Fibroblast of mammary gland (primary cell): ENCODE measurements around the gene ENTHD1.

Source experiments
- DNase-seq: peaks from one replicate; pipeline ENCODE4 v3.0.0-alpha.2; 2010; ENCODE audit warnings: low read depth
- H3K4me3 ChIP-seq: 2 replicates; pipeline ENCODE4 v1.5.1; 2011; ENCODE audit warnings: low read depth, mild to moderate bottlenecking, low read length, moderate library complexity; ENCODE audit not compliant: control insufficient read depth
- TF ChIP-seq, protein P1 (sequence below): conservative IDR thresholded peaks from 2 replicates; pipeline ENCODE4 v1.5.1; 2011; ENCODE audit warnings: low read depth, low read length, inconsistent platforms; ENCODE audit not compliant: control insufficient read depth, insufficient read depth

ENTHD1 gene

GRCh38 chr22:39718921-39719475 is 174.6 kb downstream of the ENTHD1 start:
- no peak for DNase-seq
- TF ChIP-seq, protein P1, sequence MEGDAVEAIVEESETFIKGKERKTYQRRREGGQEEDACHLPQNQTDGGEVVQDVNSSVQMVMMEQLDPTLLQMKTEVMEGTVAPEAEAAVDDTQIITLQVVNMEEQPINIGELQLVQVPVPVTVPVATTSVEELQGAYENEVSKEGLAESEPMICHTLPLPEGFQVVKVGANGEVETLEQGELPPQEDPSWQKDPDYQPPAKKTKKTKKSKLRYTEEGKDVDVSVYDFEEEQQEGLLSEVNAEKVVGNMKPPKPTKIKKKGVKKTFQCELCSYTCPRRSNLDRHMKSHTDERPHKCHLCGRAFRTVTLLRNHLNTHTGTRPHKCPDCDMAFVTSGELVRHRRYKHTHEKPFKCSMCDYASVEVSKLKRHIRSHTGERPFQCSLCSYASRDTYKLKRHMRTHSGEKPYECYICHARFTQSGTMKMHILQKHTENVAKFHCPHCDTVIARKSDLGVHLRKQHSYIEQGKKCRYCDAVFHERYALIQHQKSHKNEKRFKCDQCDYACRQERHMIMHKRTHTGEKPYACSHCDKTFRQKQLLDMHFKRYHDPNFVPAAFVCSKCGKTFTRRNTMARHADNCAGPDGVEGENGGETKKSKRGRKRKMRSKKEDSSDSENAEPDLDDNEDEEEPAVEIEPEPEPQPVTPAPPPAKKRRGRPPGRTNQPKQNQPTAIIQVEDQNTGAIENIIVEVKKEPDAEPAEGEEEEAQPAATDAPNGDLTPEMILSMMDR: no peak
- no peak overlapping the region for H3K4me3 ChIP-seq

GRCh38 chr22:39718206-39718605 is 175.4 kb downstream of the ENTHD1 start:
- no peak for DNase-seq
- TF ChIP-seq, protein P1: no peak
- H3K4me3 ChIP-seq: no peak overlapping the region

GRCh38 chr22:39717099-39717498 is 176.5 kb downstream of the ENTHD1 start:
- H3K4me3 ChIP-seq: no peak overlapping the region
- TF ChIP-seq, protein P1: no peak
- no peak for DNase-seq

- H3K4me3 ChIP-seq: no peak overlapping the region
- TF ChIP-seq, protein P1: no peak
- no peak for DNase-seq
These were observed 177.0 kb downstream of the ENTHD1 start for GRCh38 chr22:39716534-39716933.

DNA sequence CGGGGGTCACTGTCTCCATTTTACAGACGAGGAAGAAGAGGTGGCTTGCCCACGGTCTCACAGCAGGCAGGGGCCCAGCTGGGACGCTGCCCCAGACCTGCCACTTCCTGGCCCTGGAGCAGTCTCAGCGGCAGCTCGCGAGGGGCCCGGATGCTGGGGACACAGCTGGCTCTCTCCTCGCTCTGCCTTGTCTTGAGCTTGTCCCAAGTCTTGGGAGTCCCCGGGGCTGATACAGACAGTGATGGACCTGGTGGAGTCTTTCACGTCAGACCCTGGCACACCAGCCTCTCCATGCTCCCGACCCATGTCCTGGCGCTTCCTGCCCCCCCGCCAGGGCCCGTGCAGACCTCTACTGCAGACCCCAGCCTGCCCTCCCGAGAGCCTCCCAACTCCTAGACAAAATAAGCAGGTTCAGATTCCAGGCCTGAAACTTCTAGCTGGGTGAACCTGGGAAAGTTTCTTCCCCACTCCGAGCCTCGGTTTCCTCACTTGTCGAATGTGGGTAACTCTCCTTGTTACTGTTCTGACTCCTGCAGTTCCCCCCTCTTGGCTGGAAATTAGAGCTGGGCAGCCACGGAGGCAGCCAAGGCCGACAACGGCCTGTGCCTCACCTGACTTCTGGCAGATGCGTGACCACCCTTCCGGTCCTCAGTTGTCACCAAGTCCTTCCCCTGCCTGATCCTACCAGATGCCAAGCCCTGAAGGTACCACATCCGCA is 177.6 kb downstream of the ENTHD1 start:
- no peak for DNase-seq
- H3K4me3 ChIP-seq: no peak overlapping the region
- TF ChIP-seq, protein P1: no peak

- no peak overlapping the region for H3K4me3 ChIP-seq
- TF ChIP-seq, protein P1: no peak
- no peak for DNase-seq
These were observed 179.2 kb downstream of the ENTHD1 start for GRCh38 chr22:39714321-39714720.
